Suprapubic skin (tissue), 4 donors: ENCODE data around the gene MARS1.

Experiments used
- CTCF ChIP-seq, 2 donors: fragments of 200-600 bp in 1 of 2; fragments of 450-650 bp in 1 of 2; sonication (generic) in 1 of 2; IDR thresholded peaks; one replicate each; pipeline ENCODE4 v1.5.1; 2016 to 2019; ENCODE audit warnings: antibody characterized with exemption in 2 of 2, mild to moderate bottlenecking in 1 of 2, moderate library complexity in 1 of 2
- POLR2A ChIP-seq, 2 donors: fragments of 450-650 bp; IDR thresholded peaks; one replicate each; pipeline ENCODE4 v1.6.1; 2017; ENCODE audit warnings: antibody characterized with exemption in 2 of 2, mild to moderate bottlenecking in 2 of 2, moderate library complexity in 2 of 2
- POLR2AphosphoS5 ChIP-seq, 3 donors: sonication (generic); formaldehyde crosslinking; IDR thresholded peaks; one replicate each; pipeline ENCODE4 v1.6.1; 2017; ENCODE audit warnings: antibody characterized with exemption in 3 of 3

GRCh38 chr12:57498571-57498970 lies 10.7 kb downstream of the MARS1 start:
- TF ChIP-seq POLR2AphosphoS5 (IDR thresholded peaks at IDR 0.05): no peak
- no peak for TF ChIP-seq CTCF (IDR thresholded peaks at IDR 0.05)
- no peak for TF ChIP-seq POLR2A (IDR thresholded peaks at IDR 0.05)
